ENCODE results near the gene CACNA2D2. TPM values are rescaled to one million over a fixed set of nuclear protein-coding genes. Genes with fewer than 3 reads are reported as not detected.

CACNA2D2 gene
- total and polyA plus RNA-seq, 2 donors from 2014 or later: 3.6 to 6.0 TPM

- peak overlapping the region; percentile 97 to 99 for H3K27ac ChIP-seq (ENCODE audit: low read depth in 2 of 2, low read length in 2 of 2)
- no peaks in the 10 kb centered on the region for H3K9me3 ChIP-seq (ENCODE audit: control insufficient read depth in 2 of 3, insufficient read depth in 1 of 3, low read length in 3 of 3)
- peak; percentile 94 to 97 (median 96) for DNase-seq
- peaks cover 6 to 29% (median 17%) of the 10 kb centered on the region in 3 donors for H3K36me3 ChIP-seq (ENCODE audit: control insufficient read depth in 2 of 3, insufficient read depth in 3 of 3, low read length in 3 of 3)
- TF ChIP-seq, protein P1, sequence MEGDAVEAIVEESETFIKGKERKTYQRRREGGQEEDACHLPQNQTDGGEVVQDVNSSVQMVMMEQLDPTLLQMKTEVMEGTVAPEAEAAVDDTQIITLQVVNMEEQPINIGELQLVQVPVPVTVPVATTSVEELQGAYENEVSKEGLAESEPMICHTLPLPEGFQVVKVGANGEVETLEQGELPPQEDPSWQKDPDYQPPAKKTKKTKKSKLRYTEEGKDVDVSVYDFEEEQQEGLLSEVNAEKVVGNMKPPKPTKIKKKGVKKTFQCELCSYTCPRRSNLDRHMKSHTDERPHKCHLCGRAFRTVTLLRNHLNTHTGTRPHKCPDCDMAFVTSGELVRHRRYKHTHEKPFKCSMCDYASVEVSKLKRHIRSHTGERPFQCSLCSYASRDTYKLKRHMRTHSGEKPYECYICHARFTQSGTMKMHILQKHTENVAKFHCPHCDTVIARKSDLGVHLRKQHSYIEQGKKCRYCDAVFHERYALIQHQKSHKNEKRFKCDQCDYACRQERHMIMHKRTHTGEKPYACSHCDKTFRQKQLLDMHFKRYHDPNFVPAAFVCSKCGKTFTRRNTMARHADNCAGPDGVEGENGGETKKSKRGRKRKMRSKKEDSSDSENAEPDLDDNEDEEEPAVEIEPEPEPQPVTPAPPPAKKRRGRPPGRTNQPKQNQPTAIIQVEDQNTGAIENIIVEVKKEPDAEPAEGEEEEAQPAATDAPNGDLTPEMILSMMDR (IDR thresholded peaks at IDR 0.05; ENCODE audit: borderline replicate concordance, extremely low read depth, insufficient read depth): no peak
- H3K4me3 ChIP-seq (ENCODE audit: low read length in 3 of 3): peak overlapping the region; percentile 71 to 98 (median 78)
- H3K9ac ChIP-seq (ENCODE audit: low read length in 3 of 3): peak overlapping the region; percentile 51 to 99 (median 81)
- H3K4me1 ChIP-seq (ENCODE audit: control insufficient read depth in 2 of 3, insufficient read depth in 2 of 3, low read depth in 1 of 3, low read length in 3 of 3): peaks cover 3 to 52% (median 30%) of the 10 kb centered on the region in 3 donors
- intact Hi-C loops (cut with DNase I): no loop called here
- H3K27me3 ChIP-seq (ENCODE audit: control insufficient read depth, insufficient read depth, low read length): no peaks in the 10 kb centered on the region
- no peak for FAIRE-seq
Measured at GRCh38 chr3:50321336-50322114, 181.9 kb downstream of the CACNA2D2 start.

GRCh38 chr3:50320853-50321335 is 182.5 kb downstream of the CACNA2D2 start:
- Histone ChIP-seq H3K36me3 (ENCODE audit: control insufficient read depth in 2 of 3, insufficient read depth in 3 of 3, low read length in 3 of 3) (peaks cover 6 to 26% (median 17%) of the 10 kb centered on the region in 3 donors), H3K4me1 (ENCODE audit: control insufficient read depth in 2 of 3, insufficient read depth in 2 of 3, low read depth in 1 of 3, low read length in 3 of 3) (peaks cover 3 to 52% (median 30%) of the 10 kb centered on the region in 3 donors)

GRCh38 chr3:50319894-50320625 is 183.4 kb downstream of the CACNA2D2 start:
- intact Hi-C loops (cut with DNase I): no loop called here
- DNase-seq (peak in 2 of 5 donors; percentile 64 to 80), FAIRE-seq (no peak)
- Histone ChIP-seq H3K27ac (ENCODE audit: low read depth in 2 of 2, low read length in 2 of 2) (peak overlapping the region in 1 of 2 donors; percentile 99), H3K36me3 (ENCODE audit: control insufficient read depth in 2 of 3, insufficient read depth in 3 of 3, low read length in 3 of 3) (peaks cover 6 to 21% (median 14%) of the 10 kb centered on the region in 3 donors), H3K9ac (ENCODE audit: low read length in 3 of 3) (peak overlapping the region; percentile 77 to 99 (median 77)), H3K9me3 (ENCODE audit: control insufficient read depth in 2 of 3, insufficient read depth in 1 of 3, low read length in 3 of 3) (no peaks in the 10 kb centered on the region), H3K27me3 (ENCODE audit: control insufficient read depth, insufficient read depth, low read length) (no peaks in the 10 kb centered on the region), H3K4me1 (ENCODE audit: control insufficient read depth in 2 of 3, insufficient read depth in 2 of 3, low read depth in 1 of 3, low read length in 3 of 3) (peaks cover 3 to 52% (median 30%) of the 10 kb centered on the region in 3 donors), H3K4me3 (ENCODE audit: low read length in 3 of 3) (peak overlapping the region; percentile 79 to 98 (median 97))
- TF ChIP-seq, protein P1 (IDR thresholded peaks at IDR 0.05; ENCODE audit: borderline replicate concordance, extremely low read depth, insufficient read depth): no peak

More at GRCh38 chr3:50320853-50321335, 182.5 kb downstream of the CACNA2D2 start:
- peak overlapping the region; percentile 79 to 98 (median 97) for H3K4me3 ChIP-seq (ENCODE audit: low read length in 3 of 3)
- H3K9me3 ChIP-seq (ENCODE audit: control insufficient read depth in 2 of 3, insufficient read depth in 1 of 3, low read length in 3 of 3): no peaks in the 10 kb centered on the region
- no peak for FAIRE-seq
- intact Hi-C loops (cut with DNase I): no loop called here
- TF ChIP-seq, protein P1 (IDR thresholded peaks at IDR 0.05; ENCODE audit: borderline replicate concordance, extremely low read depth, insufficient read depth): no peak
- H3K27me3 ChIP-seq (ENCODE audit: control insufficient read depth, insufficient read depth, low read length): no peaks in the 10 kb centered on the region
- H3K9ac ChIP-seq (ENCODE audit: low read length in 3 of 3): peak overlapping the region; percentile 77 to 99 (median 77)
- peak overlapping the region; percentile 97 to 99 for H3K27ac ChIP-seq (ENCODE audit: low read depth in 2 of 2, low read length in 2 of 2)
- DNase-seq: peak; percentile 88 to 96 (median 93)

All from kidney (tissue), 14 donors.